ENCODE data around the gene HTR3C.
"Not testable (repeated sequence)": the region's sequence is repeated elsewhere in the genome, so short reads cannot be mapped to it uniquely, and the experiment has no call there.

Gene HTR3C

GRCh38 chr3:184052767-184053166, at the start of gene HTR3C:
Gene HTR3C (plus strand): TSS chr3:184053047. CDS start chr3:184053081, 34 bp downstream.
- no peak within 1 kb of the TSS for H3K27ac ChIP-seq
- H3K9ac ChIP-seq: no peak within 1 kb of the TSS
- H3K4me2 ChIP-seq (ENCODE audit: low read length): no peak within 1 kb of the TSS
- no peaks in the 10 kb centered on the region for H3K4me1 ChIP-seq
- H2AFZ ChIP-seq: no peak within 1 kb of the TSS
- no peaks in the 10 kb centered on the region for H3K9me3 ChIP-seq (ENCODE audit: control insufficient read depth, low read length)
- no peaks in the 10 kb centered on the region for H3K79me2 ChIP-seq
- no peak within 1 kb of the TSS for H3K4me3 ChIP-seq (ENCODE audit: low read depth, low read length)
- H3K27me3 ChIP-seq (ENCODE audit: control insufficient read depth, insufficient read depth, low read length): no peaks in the 10 kb centered on the region
- H3K36me3 ChIP-seq (ENCODE audit: control insufficient read depth, insufficient read depth, low read length): no peaks in the 10 kb centered on the region
- TF ChIP-seq CTCF (IDR thresholded peaks at IDR 0.05): no peak

DNA sequence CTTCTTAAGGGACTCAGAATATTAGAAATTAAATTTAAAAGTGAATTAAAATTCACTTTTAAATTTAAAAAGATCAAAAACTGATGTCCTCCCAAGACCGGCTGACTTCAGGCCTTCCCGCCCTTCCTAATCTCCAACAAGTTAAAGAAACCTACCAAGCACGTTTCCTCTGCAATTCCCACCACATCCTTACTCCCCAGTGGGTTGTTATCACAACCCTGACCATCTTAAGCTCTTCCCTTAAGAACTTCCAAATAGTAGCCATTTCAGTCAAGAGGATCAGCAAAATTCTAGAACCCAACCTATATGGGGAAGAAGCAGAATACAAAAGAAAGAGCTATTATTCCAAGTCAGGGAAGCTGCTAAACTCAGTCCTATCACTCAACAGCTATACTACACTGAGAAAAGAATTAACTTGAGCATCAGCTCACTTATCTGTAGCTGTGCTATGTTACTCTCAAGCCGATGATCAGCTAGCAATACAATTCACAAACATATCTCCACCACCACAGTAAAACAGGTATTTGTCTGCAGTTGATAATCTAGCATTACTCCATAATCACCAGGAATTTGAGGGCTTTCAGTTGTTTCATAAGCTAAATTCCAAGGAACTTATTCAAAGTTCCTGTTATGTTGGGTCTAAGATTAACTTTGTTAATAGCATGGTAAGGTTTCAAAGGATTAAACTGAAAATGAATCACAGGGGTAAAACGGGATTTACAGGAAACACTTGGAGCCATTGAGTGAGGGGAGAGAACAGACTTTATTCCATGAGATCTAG, 49.5 kb upstream of the HTR3C start:
- Histone ChIP-seq H2AFZ (no peak overlapping the region), H3K36me3 (ENCODE audit: control insufficient read depth, insufficient read depth, low read length) (no peaks in the 10 kb centered on the region), H3K4me1 (peaks cover 21% of the 10 kb centered on the region), H3K79me2 (peaks cover 32% of the 10 kb centered on the region), H3K9me3 (ENCODE audit: control insufficient read depth, low read length) (no peaks in the 10 kb centered on the region), H3K9ac (no peak overlapping the region), H3K27me3 (ENCODE audit: control insufficient read depth, insufficient read depth, low read length) (no peaks in the 10 kb centered on the region), H3K4me2 (ENCODE audit: low read length) (no peak overlapping the region), H3K4me3 (ENCODE audit: low read depth, low read length) (no peak overlapping the region), H3K27ac (no peak overlapping the region)
- no peak for TF ChIP-seq CTCF (IDR thresholded peaks at IDR 0.05)

DNA sequence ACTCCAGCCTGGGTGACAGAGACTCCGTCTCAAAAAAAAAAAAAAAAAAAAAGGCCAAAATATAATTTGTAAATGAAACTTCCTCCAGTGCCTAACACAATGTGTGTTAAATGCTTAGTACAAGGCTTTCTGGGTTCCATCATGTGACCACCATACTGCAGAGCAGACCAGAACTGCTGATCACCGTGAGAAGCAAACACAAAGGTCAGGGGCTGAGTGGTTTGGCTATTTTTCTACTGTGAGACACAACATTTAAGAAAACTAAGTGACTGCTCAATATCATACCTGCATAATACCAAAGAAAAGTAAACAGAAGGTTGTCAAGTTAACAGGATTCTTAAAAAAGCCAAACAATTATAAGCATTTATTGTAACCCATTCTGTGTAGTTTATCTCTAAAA, 48.4 kb upstream of the HTR3C start:
- H3K36me3 ChIP-seq (ENCODE audit: control insufficient read depth, insufficient read depth, low read length): no peaks in the 10 kb centered on the region
- H3K79me2 ChIP-seq: peaks cover 21% of the 10 kb centered on the region
- H3K9me3 ChIP-seq (ENCODE audit: control insufficient read depth, low read length): no peaks in the 10 kb centered on the region
- H2AFZ ChIP-seq: no peak overlapping the region
- no peak overlapping the region for H3K9ac ChIP-seq
- H3K4me2 ChIP-seq (ENCODE audit: low read length): no peak overlapping the region
- H3K27ac ChIP-seq: peak overlapping the region; percentile 72
- H3K27me3 ChIP-seq (ENCODE audit: control insufficient read depth, insufficient read depth, low read length): no peaks in the 10 kb centered on the region
- H3K4me1 ChIP-seq: peaks cover 21% of the 10 kb centered on the region
- TF ChIP-seq CTCF (IDR thresholded peaks at IDR 0.05): no peak
- no peak overlapping the region for H3K4me3 ChIP-seq (ENCODE audit: low read depth, low read length)

- H3K4me2 ChIP-seq (ENCODE audit: low read length): peak overlapping the region; percentile 70
- no peak overlapping the region for H3K9ac ChIP-seq
- peaks cover 9% of the 10 kb centered on the region for H3K79me2 ChIP-seq
- no peak overlapping the region for H2AFZ ChIP-seq
- H3K4me3 ChIP-seq (ENCODE audit: low read depth, low read length): peak overlapping the region; percentile 49
- H3K27me3 ChIP-seq (ENCODE audit: control insufficient read depth, insufficient read depth, low read length): no peaks in the 10 kb centered on the region
- TF ChIP-seq CTCF (IDR thresholded peaks at IDR 0.05): no peak
- H3K27ac ChIP-seq: peak overlapping the region; percentile 72
- H3K9me3 ChIP-seq (ENCODE audit: control insufficient read depth, low read length): no peaks in the 10 kb centered on the region
- peaks cover 21% of the 10 kb centered on the region for H3K4me1 ChIP-seq
- no peaks in the 10 kb centered on the region for H3K36me3 ChIP-seq (ENCODE audit: control insufficient read depth, insufficient read depth, low read length)
These were observed 46.8 kb upstream of the HTR3C start for GRCh38 chr3:184005941-184006507.

- H3K9me3 ChIP-seq (ENCODE audit: control insufficient read depth, low read length); H3K79me2 ChIP-seq; H2AFZ ChIP-seq; H3K4me3 ChIP-seq (ENCODE audit: low read depth, low read length); H3K4me2 ChIP-seq (ENCODE audit: low read length); H3K27me3 ChIP-seq (ENCODE audit: control insufficient read depth, insufficient read depth, low read length); H3K36me3 ChIP-seq (ENCODE audit: control insufficient read depth, insufficient read depth, low read length); H3K9ac ChIP-seq: not testable (repeated sequence)
- H3K4me1 ChIP-seq: peaks cover 21% of the 10 kb centered on the region
- H3K27ac ChIP-seq: peak overlapping the region; percentile 72
These were observed 45.6 kb upstream of the HTR3C start for GRCh38 chr3:184007143-184007813.

Data from parathyroid adenoma (tissue), 2 donors.